H1 (cell line): ENCODE measurements around the gene SEC14L5. TPM values are rescaled to one million over a fixed set of nuclear protein-coding genes. Genes with fewer than 3 reads are reported as not detected.

Source experiments
- CBX5 ChIP-seq: fragments of 300-800, 300-1000 bp; sonication (generic); IDR thresholded peaks from 2 replicates; pipeline ENCODE4 v1.7.1; 2016; ENCODE audit warnings: antibody characterized with exemption, low read length, low read depth
- CHD2 ChIP-seq: IDR thresholded peaks from 2 replicates; pipeline ENCODE4 v1.6.1; 2012; ENCODE audit warnings: low read length, improper control_type of control experiment
- CTBP2 ChIP-seq: IDR thresholded peaks from 2 replicates; pipeline ENCODE4 v1.7.0; 2011; ENCODE audit warnings: borderline replicate concordance, mild to moderate bottlenecking, moderate library complexity, mixed read lengths, low read length; ENCODE audit not compliant: insufficient read depth, insufficient read length
- GABPA ChIP-seq: IDR thresholded peaks from 2 replicates; pipeline ENCODE4 v1.6.1; 2011; ENCODE audit warnings: mild to moderate bottlenecking, low read length, moderate library complexity, borderline replicate concordance; ENCODE audit not compliant: insufficient read depth
- RBBP5 ChIP-seq: IDR thresholded peaks from 2 replicates; pipeline ENCODE4 v1.7.1; 2012; ENCODE audit warnings: low read depth, mild to moderate bottlenecking, inconsistent platforms, low read length, moderate library complexity, borderline replicate concordance
- SIX5 ChIP-seq: IDR thresholded peaks from 2 replicates; pipeline ENCODE4 v1.6.1; 2011; ENCODE audit warnings: mild to moderate bottlenecking, low read depth, low read length
- SP1 ChIP-seq: IDR thresholded peaks from 2 replicates; pipeline ENCODE4 v1.6.1; 2011; ENCODE audit warnings: low read depth, low read length
- ZNF274 ChIP-seq: IDR thresholded peaks from 2 replicates; pipeline ENCODE4 v1.7.0; 2012; ENCODE audit warnings: low read length, borderline replicate concordance; ENCODE audit errors: extremely low read depth
- polyA plus RNA-seq, 7 experiments: library from polyadenylated mRNA; depleted of rRNA in 3 of 7; stranded (reverse) in 5 of 7; unstranded in 2 of 7; fragments of >200 nt in 5 of 7; fragments of 200-250 nt in 2 of 7; gene quantifications; 1 replicate in 5 of 7; 2 replicates in 1 of 7; 4 replicates in 1 of 7; pipeline versions ENCODE4 v1.2.1 to v1.2.3, GENCODE V29; 2011 to 2013; ENCODE audit warnings: missing spikeins in 2 of 7, mixed read lengths in 2 of 7
- total RNA-seq: library from RNA; stranded (reverse); fragmentation: NEBNext Ultra II Directional; extraction: Animal tissue kit (Norgen Biotek cat#: 25700); gene quantifications from 2 replicates; pipeline ENCODE4 v1.2.1, GENCODE V29; 2021
- TF ChIP-seq, protein P1 (sequence below): fragments of 300-600 bp; sonication (generic); IDR thresholded peaks from 2 replicates; pipeline ENCODE4 v1.7.1; 2012; ENCODE audit warnings: low read length, moderate library complexity, mild to moderate bottlenecking, inconsistent platforms; ENCODE audit not compliant: insufficient replicate concordance

SEC14L5 gene
- total and polyA plus RNA-seq, 2 of the 8 experiments (the other 6 are each of a cell fraction or from before 2014, with no cell fraction given), result 1.9 to 3.0 TPM

DNA sequence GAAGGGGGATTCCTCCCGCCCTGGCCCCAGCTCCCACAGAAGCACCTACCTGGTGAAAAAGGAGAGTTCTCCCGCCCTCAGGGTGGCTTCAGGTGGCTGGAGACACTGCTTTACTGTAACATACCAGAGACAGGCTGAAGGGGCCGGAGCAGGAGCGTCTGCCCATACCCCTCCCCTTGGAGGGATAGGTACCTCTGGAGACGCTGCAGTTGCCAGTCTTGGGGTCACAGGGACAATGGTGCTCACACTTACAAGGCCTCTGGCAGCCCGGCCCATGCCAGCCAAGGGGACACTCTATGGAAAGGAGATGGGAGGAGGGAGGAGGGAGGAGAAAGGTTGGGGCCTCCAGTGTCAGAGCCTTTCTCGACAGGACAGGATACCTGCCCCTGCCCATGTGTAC is 69.0 kb downstream of the SEC14L5 start (continued):
- TF ChIP-seq, protein P1, sequence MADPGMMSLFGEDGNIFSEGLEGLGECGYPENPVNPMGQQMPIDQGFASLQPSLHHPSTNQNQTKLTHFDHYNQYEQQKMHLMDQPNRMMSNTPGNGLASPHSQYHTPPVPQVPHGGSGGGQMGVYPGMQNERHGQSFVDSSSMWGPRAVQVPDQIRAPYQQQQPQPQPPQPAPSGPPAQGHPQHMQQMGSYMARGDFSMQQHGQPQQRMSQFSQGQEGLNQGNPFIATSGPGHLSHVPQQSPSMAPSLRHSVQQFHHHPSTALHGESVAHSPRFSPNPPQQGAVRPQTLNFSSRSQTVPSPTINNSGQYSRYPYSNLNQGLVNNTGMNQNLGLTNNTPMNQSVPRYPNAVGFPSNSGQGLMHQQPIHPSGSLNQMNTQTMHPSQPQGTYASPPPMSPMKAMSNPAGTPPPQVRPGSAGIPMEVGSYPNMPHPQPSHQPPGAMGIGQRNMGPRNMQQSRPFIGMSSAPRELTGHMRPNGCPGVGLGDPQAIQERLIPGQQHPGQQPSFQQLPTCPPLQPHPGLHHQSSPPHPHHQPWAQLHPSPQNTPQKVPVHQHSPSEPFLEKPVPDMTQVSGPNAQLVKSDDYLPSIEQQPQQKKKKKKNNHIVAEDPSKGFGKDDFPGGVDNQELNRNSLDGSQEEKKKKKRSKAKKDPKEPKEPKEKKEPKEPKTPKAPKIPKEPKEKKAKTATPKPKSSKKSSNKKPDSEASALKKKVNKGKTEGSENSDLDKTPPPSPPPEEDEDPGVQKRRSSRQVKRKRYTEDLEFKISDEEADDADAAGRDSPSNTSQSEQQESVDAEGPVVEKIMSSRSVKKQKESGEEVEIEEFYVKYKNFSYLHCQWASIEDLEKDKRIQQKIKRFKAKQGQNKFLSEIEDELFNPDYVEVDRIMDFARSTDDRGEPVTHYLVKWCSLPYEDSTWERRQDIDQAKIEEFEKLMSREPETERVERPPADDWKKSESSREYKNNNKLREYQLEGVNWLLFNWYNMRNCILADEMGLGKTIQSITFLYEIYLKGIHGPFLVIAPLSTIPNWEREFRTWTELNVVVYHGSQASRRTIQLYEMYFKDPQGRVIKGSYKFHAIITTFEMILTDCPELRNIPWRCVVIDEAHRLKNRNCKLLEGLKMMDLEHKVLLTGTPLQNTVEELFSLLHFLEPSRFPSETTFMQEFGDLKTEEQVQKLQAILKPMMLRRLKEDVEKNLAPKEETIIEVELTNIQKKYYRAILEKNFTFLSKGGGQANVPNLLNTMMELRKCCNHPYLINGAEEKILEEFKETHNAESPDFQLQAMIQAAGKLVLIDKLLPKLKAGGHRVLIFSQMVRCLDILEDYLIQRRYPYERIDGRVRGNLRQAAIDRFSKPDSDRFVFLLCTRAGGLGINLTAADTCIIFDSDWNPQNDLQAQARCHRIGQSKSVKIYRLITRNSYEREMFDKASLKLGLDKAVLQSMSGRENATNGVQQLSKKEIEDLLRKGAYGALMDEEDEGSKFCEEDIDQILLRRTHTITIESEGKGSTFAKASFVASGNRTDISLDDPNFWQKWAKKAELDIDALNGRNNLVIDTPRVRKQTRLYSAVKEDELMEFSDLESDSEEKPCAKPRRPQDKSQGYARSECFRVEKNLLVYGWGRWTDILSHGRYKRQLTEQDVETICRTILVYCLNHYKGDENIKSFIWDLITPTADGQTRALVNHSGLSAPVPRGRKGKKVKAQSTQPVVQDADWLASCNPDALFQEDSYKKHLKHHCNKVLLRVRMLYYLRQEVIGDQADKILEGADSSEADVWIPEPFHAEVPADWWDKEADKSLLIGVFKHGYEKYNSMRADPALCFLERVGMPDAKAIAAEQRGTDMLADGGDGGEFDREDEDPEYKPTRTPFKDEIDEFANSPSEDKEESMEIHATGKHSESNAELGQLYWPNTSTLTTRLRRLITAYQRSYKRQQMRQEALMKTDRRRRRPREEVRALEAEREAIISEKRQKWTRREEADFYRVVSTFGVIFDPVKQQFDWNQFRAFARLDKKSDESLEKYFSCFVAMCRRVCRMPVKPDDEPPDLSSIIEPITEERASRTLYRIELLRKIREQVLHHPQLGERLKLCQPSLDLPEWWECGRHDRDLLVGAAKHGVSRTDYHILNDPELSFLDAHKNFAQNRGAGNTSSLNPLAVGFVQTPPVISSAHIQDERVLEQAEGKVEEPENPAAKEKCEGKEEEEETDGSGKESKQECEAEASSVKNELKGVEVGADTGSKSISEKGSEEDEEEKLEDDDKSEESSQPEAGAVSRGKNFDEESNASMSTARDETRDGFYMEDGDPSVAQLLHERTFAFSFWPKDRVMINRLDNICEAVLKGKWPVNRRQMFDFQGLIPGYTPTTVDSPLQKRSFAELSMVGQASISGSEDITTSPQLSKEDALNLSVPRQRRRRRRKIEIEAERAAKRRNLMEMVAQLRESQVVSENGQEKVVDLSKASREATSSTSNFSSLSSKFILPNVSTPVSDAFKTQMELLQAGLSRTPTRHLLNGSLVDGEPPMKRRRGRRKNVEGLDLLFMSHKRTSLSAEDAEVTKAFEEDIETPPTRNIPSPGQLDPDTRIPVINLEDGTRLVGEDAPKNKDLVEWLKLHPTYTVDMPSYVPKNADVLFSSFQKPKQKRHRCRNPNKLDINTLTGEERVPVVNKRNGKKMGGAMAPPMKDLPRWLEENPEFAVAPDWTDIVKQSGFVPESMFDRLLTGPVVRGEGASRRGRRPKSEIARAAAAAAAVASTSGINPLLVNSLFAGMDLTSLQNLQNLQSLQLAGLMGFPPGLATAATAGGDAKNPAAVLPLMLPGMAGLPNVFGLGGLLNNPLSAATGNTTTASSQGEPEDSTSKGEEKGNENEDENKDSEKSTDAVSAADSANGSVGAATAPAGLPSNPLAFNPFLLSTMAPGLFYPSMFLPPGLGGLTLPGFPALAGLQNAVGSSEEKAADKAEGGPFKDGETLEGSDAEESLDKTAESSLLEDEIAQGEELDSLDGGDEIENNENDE, result no peak
- TF ChIP-seq ZNF274, result no peak
- TF ChIP-seq SP1, result no peak
- no peak for TF ChIP-seq GABPA
- no peak for TF ChIP-seq RBBP5
- TF ChIP-seq SIX5, result no peak
- no peak for TF ChIP-seq CTBP2
- no peak for TF ChIP-seq CHD2
- TF ChIP-seq CBX5, result no peak
